Calu3 (cell line): ENCODE measurements around the gene NKD1. TPM values are rescaled to one million over a fixed set of nuclear protein-coding genes. Genes with fewer than 3 reads are reported as not detected.

ENCODE experiments used
- BruUV-seq: library from RNA; stranded (reverse); fragments of 400-500 nt; replicated peaks from 2 replicates; lab custom pipeline; 2021; lab: Mats Ljungman, UMichigan
- CTCF ChIA-PET: fragments of 300-600 bp; sonication (Branson Sonifier 250); formaldehyde crosslinking; loops from one replicate; lab custom pipeline; 2022; ENCODE audit warnings: antibody characterized with exemption; lab: Charles Lee
- DNase-seq: peaks from one replicate; pipeline ENCODE4 v3.0.0; 2022
- H3K27ac Mint-ChIP-seq: one replicate; pipeline ENCODE4 v1.8.0; 2022; ENCODE audit warnings: mixed read lengths; ENCODE audit not compliant: unreplicated experiment
- H3K27me3 Mint-ChIP-seq: one replicate; pipeline ENCODE4 v1.8.0; 2022; ENCODE audit warnings: mixed read lengths; ENCODE audit not compliant: unreplicated experiment
- H3K36me3 Mint-ChIP-seq: one replicate; pipeline ENCODE4 v1.8.0; 2022; ENCODE audit warnings: mild to moderate bottlenecking, moderate library complexity, mixed read lengths; ENCODE audit not compliant: insufficient read depth, unreplicated experiment
- H3K4me1 Mint-ChIP-seq: one replicate; pipeline ENCODE4 v1.8.0; 2022; ENCODE audit warnings: mild to moderate bottlenecking, low read depth, mixed read lengths; ENCODE audit not compliant: unreplicated experiment
- H3K4me3 Mint-ChIP-seq: one replicate; pipeline ENCODE4 v1.8.0; 2022; ENCODE audit warnings: mild to moderate bottlenecking, low read depth, moderate library complexity, mixed read lengths; ENCODE audit not compliant: unreplicated experiment
- H3K9me3 Mint-ChIP-seq: one replicate; pipeline ENCODE4 v1.8.0; 2022; ENCODE audit warnings: low read depth, mixed read lengths; ENCODE audit not compliant: unreplicated experiment
- CTCF ChIP-seq: fragments of 200-600 bp; IDR thresholded peaks from one replicate; pipeline ENCODE4 v1.8.0; 2022; ENCODE audit warnings: antibody characterized with exemption; ENCODE audit not compliant: unreplicated experiment
- intact Hi-C: fragments of 100-400 bp; cut with micrococcal nuclease; formaldehyde crosslinking; loops from one replicate; pipeline ENCODE4 v1.10.0; 2022; ENCODE audit not compliant: unreplicated experiment
- total RNA-seq: library from RNA; stranded (reverse); gene quantifications from 2 replicates; pipeline ENCODE4 v1.2.3, GENCODE V29; 2022

Gene NKD1
- total RNA-seq, 1 experiment from 2014 or later, result 0.31 TPM

GRCh38 chr16:50677351-50677750, 129.2 kb downstream of the NKD1 start:
- Mint-ChIP-seq H3K4me1 (peaks cover 15% of the 10 kb centered on the region), H3K27me3 (peaks cover 12% of the 10 kb centered on the region), H3K36me3 (no peaks in the 10 kb centered on the region), H3K9me3 (peaks cover 8% of the 10 kb centered on the region), H3K27ac (no peak overlapping the region), H3K4me3 (no peak overlapping the region)
- intact Hi-C loops, result no loop called here
- CTCF ChIA-PET, result no interaction called here
- no TSS peak for BruUV-seq
- TF ChIP-seq CTCF, result peak; percentile 51
- no peak for DNase-seq

GRCh38 chr16:50678531-50678930, 130.3 kb downstream of the NKD1 start:
- H3K4me1 Mint-ChIP-seq, result peaks cover 15% of the 10 kb centered on the region
- no TSS peak for BruUV-seq
- intact Hi-C loops, result no loop called here
- CTCF ChIA-PET, result no interaction called here
- peaks cover 12% of the 10 kb centered on the region for H3K27me3 Mint-ChIP-seq
- no peak for DNase-seq
- no peaks in the 10 kb centered on the region for H3K36me3 Mint-ChIP-seq
- H3K4me3 Mint-ChIP-seq, result no peak overlapping the region
- no peaks in the 10 kb centered on the region for H3K9me3 Mint-ChIP-seq
- no peak overlapping the region for H3K27ac Mint-ChIP-seq
- no peak for TF ChIP-seq CTCF

GRCh38 chr16:50679266-50679665, 131.1 kb downstream of the NKD1 start:
- peaks cover 15% of the 10 kb centered on the region for H3K4me1 Mint-ChIP-seq
- H3K9me3 Mint-ChIP-seq, result no peaks in the 10 kb centered on the region
- no peak for DNase-seq
- CTCF ChIA-PET, result no interaction called here
- H3K27ac Mint-ChIP-seq, result no peak overlapping the region
- H3K27me3 Mint-ChIP-seq, result peaks cover 14% of the 10 kb centered on the region
- BruUV-seq, result no TSS peak
- TF ChIP-seq CTCF, result no peak
- H3K36me3 Mint-ChIP-seq, result no peaks in the 10 kb centered on the region
- H3K4me3 Mint-ChIP-seq, result no peak overlapping the region
- intact Hi-C loops, result no loop called here

GRCh38 chr16:50679676-50680555, 131.7 kb downstream of the NKD1 start:
- H3K36me3 Mint-ChIP-seq, result no peaks in the 10 kb centered on the region
- peaks cover 15% of the 10 kb centered on the region for H3K4me1 Mint-ChIP-seq
- no peak for DNase-seq
- no TSS peak for BruUV-seq
- no peak for TF ChIP-seq CTCF
- H3K9me3 Mint-ChIP-seq, result no peaks in the 10 kb centered on the region
- peaks cover 20% of the 10 kb centered on the region for H3K27me3 Mint-ChIP-seq
- no peak overlapping the region for H3K4me3 Mint-ChIP-seq
- no peak overlapping the region for H3K27ac Mint-ChIP-seq
- CTCF ChIA-PET, result no interaction called here
- intact Hi-C loops, result no loop called here
